GM23248 (cell line): Measurements from ENCODE around the gene B3GNT5. TPM values are rescaled to one million over a fixed set of nuclear protein-coding genes. Genes with fewer than 3 reads are reported as not detected.

Experiments used
- DNase-seq: peaks from one replicate; pipeline ENCODE4 v3.0.0-alpha.2; 2015
- H2AFZ ChIP-seq: fragments of 200-600 bp; sonication (generic); 2 replicates; pipeline ENCODE4 v1.6.1; 2016; ENCODE audit warnings: antibody characterized with exemption
- H3F3A ChIP-seq: fragments of 200-600 bp; sonication (generic); 2 replicates; pipeline ENCODE4 v1.6.1; 2016; ENCODE audit warnings: mild to moderate bottlenecking, antibody characterized with exemption, mixed run types; ENCODE audit not compliant: insufficient read depth
- H3K27ac ChIP-seq: fragments of 200-600 bp; sonication (generic); 2 replicates; pipeline ENCODE4 v1.5.1; 2016; ENCODE audit warnings: mild to moderate bottlenecking
- H3K27me3 ChIP-seq: fragments of 200-600 bp; sonication (generic); replicated peaks from 2 replicates; pipeline ENCODE4 v1.6.1; 2016; ENCODE audit warnings: mild to moderate bottlenecking; ENCODE audit not compliant: insufficient read depth
- H3K36me3 ChIP-seq: fragments of 200-600 bp; sonication (generic); 2 replicates; pipeline ENCODE4 v1.6.1; 2016; ENCODE audit warnings: low read depth, mild to moderate bottlenecking
- H3K4me1 ChIP-seq: fragments of 200-600 bp; sonication (generic); 2 replicates; pipeline ENCODE4 v1.6.1; 2016; ENCODE audit warnings: mild to moderate bottlenecking; ENCODE audit not compliant: insufficient read depth
- H3K4me2 ChIP-seq: fragments of 200-600 bp; sonication (generic); one replicate; pipeline ENCODE4 v1.6.1; 2016; ENCODE audit warnings: mild to moderate bottlenecking; ENCODE audit not compliant: unreplicated experiment
- H3K4me3 ChIP-seq: fragments of 200-600 bp; sonication (generic); 2 replicates; pipeline ENCODE4 v1.5.1; 2016; ENCODE audit warnings: mild to moderate bottlenecking
- H3K79me2 ChIP-seq: fragments of 200-600 bp; sonication (generic); 2 replicates; pipeline ENCODE4 v1.6.1; 2016; ENCODE audit warnings: mild to moderate bottlenecking; ENCODE audit not compliant: insufficient read depth
- H3K9ac ChIP-seq: fragments of 200-600 bp; sonication (generic); 2 replicates; pipeline ENCODE4 v1.6.1; 2016; ENCODE audit warnings: mild to moderate bottlenecking
- H3K9me2 ChIP-seq: fragments of 200-600 bp; sonication (generic); 2 replicates; pipeline ENCODE4 v1.6.1; 2016; ENCODE audit warnings: mixed run types, mild to moderate bottlenecking, moderate library complexity; ENCODE audit not compliant: insufficient read depth
- H3K9me3 ChIP-seq: fragments of 200-600 bp; sonication (generic); one replicate; pipeline ENCODE4 v1.6.1; 2017; ENCODE audit warnings: low read depth
- H4K20me1 ChIP-seq: fragments of 200-600 bp; sonication (generic); 2 replicates; pipeline ENCODE4 v1.6.0; 2016; ENCODE audit not compliant: insufficient read depth
- EZH2 ChIP-seq: fragments of 200-600 bp; sonication (generic); IDR thresholded peaks from 2 replicates; pipeline ENCODE4 v1.6.1; 2018; ENCODE audit warnings: antibody characterized with exemption, mild to moderate bottlenecking; ENCODE audit not compliant: insufficient read depth, poor library complexity, severe bottlenecking
- EZH2phosphoT487 ChIP-seq: fragments of 200-600 bp; sonication (generic); IDR thresholded peaks from 2 replicates; pipeline ENCODE4 v1.6.1; 2018; ENCODE audit warnings: antibody characterized with exemption, moderate library complexity, mild to moderate bottlenecking, low read depth; ENCODE audit not compliant: insufficient read depth
- WGBS, 2 experiments: methylation state at CpG; one replicate each; pipeline ENCODE4 v1.1.6; 2015 to 2017; ENCODE audit warnings: low lambda C conversion rate in 2 of 2, low coverage in 1 of 2; ENCODE audit errors: missing lambda C conversion rate in 2 of 2; 5-methylcytosine and 5-hydroxymethylcytosine counted together
- in situ Hi-C: fragments of 300-500 bp; cut with MboI; formaldehyde crosslinking; loops from 2 replicates; pipeline ENCODE4 v1.15.0; 2020
- polyA plus RNA-seq: library from polyadenylated mRNA; unstranded; fragments of >200 nt; fragmentation: Nextera tagmentation; extraction: Ambion mirVana; gene quantifications from 2 replicates; pipeline ENCODE4 v1.2.1, GENCODE V29; 2016
- total RNA-seq: library from RNA; depleted of rRNA; stranded (reverse); fragments of >200 nt; shearing (Covaris generic); gene quantifications from 2 replicates; pipeline ENCODE4 v1.2.3, GENCODE V29; 2014

The B3GNT5 gene
- total and polyA plus RNA-seq, 2 experiments from 2014 or later, result 1.3 to 1.8 TPM

DNA sequence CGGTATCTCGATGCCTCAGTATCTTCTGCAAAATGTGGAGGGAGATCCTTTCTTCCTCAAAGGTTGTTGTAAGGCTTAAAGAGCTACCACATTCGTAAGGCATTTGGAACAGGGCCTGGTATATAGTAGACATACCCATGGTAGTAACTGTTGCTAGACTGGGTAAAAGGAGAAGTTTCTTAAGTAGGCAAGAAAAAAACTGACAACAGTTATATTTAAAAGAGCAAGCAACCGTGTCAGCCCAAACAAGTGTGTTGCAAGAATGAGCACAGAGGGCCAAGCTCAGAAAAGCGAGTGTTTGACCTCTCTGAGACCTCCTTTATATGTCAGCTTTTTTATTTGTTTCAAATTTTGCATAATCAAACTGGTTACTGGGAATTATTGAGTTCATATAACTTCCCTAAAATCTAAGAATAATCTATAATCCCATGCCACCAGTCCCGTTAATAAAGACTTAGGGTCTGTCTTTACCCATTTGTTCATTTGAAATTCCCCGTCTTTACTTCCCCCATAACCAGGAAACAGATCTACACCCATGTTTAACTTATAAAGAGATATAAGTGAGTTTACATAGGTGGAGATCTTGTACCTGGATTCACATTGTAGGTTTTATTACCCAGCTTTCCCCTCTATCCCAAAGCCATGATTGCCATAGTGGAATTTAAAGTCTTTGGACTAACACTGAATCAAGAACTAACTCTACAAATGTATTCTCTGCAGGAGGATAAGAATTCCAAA lies 7.3 kb downstream of the B3GNT5 start:
- no peak overlapping the region for H3K4me3 ChIP-seq
- WGBS, 2 experiments, result 89 to 92% methylated on average over 7 of the region's 7 CpGs
- in situ Hi-C loops, result no loop called here
- no peaks in the 10 kb centered on the region for H3K36me3 ChIP-seq
- DNase-seq, result no peak
- H2AFZ ChIP-seq, result no peak overlapping the region
- TF ChIP-seq EZH2 (no peak), EZH2phosphoT487 (no peak)
- H4K20me1 ChIP-seq, result no peaks in the 10 kb centered on the region
- H3K9me2 ChIP-seq, result no peaks in the 10 kb centered on the region
- H3K9me3 ChIP-seq, result no peaks in the 10 kb centered on the region
- peaks cover 5% of the 10 kb centered on the region; the same call in 1 of the 2 replicates for H3K4me1 ChIP-seq
- peaks cover 3% of the 10 kb centered on the region; the same call in 1 of the 2 replicates for H3F3A ChIP-seq
- H3K79me2 ChIP-seq, result no peaks in the 10 kb centered on the region
- no peak overlapping the region for H3K27ac ChIP-seq
- H3K27me3 ChIP-seq, result no peaks in the 10 kb centered on the region
- no peak overlapping the region for H3K4me2 ChIP-seq
- H3K9ac ChIP-seq, result no peak overlapping the region

DNA sequence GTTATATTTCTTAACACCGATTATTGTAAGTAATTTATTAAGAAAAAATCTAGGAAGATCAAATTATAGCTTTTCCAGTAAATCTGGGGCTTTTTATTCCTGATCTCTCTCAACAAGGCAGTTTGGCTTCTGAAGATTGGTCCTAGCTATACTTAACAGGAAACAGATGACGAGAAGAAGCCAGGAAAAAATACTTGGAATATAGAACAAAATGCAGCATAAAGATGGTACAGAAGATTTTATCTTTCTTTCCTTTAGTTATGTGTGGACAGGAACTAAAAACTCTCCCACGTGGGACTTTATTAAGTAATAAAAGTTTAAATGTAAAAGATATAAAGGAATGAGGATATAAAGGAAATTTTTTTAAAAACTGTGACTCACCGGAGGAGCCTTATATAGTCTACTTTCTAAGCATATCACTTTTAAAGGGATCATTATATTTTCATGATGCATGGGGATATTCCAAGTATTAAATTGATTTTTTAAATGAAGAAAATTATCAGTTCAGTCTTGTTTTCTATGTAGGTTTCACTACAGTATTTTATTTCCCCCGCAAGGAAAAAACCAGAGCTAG lies 8.2 kb downstream of the B3GNT5 start:
- DNase-seq, result no peak
- Histone ChIP-seq H3K4me3 (no peak overlapping the region), H3K36me3 (no peaks in the 10 kb centered on the region), H3K9ac (no peak overlapping the region), H3K9me2 (no peaks in the 10 kb centered on the region), H3K27me3 (no peaks in the 10 kb centered on the region), H3F3A (peaks cover 7% of the 10 kb centered on the region; the same call in 1 of the 2 replicates), H2AFZ (no peak overlapping the region), H3K9me3 (no peaks in the 10 kb centered on the region), H3K4me2 (no peak overlapping the region), H3K27ac (no peak overlapping the region), H3K4me1 (peaks cover 12% of the 10 kb centered on the region), H3K79me2 (no peaks in the 10 kb centered on the region), H4K20me1 (no peaks in the 10 kb centered on the region)
- in situ Hi-C loops, result no loop called here
- TF ChIP-seq EZH2 (no peak), EZH2phosphoT487 (no peak)
- WGBS, 2 experiments, result 53 to 54% methylated on average over 5 of the region's 5 CpGs

DNA sequence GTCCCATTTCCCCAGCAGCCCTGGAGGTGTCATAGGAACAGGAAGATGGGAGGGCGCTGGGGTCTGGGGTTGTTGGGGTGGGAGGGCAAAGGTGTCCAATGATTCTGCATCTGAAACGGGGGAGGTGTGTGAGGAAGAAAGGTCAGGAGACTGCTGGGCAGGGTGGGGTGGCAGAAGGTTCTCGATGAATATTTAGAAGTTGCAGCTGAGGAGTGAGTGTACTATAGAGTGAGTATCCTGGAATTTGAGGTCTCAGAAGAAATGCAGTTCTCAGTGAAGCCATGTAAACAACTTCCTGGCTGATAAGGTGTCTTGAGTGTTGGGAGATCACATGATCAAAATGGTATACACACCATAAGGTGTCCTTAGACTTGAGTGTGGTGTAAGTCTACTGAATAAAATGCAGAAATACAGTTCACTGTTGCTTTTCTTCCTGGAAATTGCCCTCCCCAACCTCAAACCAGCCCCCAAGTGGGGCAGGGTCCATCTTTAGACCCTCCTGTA lies 9.9 kb downstream of the B3GNT5 start:
- H3F3A ChIP-seq, result peaks cover 10% of the 10 kb centered on the region; the same call in 1 of the 2 replicates
- no peaks in the 10 kb centered on the region for H3K9me3 ChIP-seq
- H3K79me2 ChIP-seq, result no peaks in the 10 kb centered on the region
- TF ChIP-seq EZH2phosphoT487 (no peak), EZH2 (no peak)
- no peak overlapping the region for H3K4me2 ChIP-seq
- no peaks in the 10 kb centered on the region for H3K36me3 ChIP-seq
- H2AFZ ChIP-seq, result no peak overlapping the region
- no peak overlapping the region for H3K9ac ChIP-seq
- H3K4me1 ChIP-seq, result peaks cover 14% of the 10 kb centered on the region
- no peaks in the 10 kb centered on the region for H4K20me1 ChIP-seq
- H3K4me3 ChIP-seq, result no peak overlapping the region
- in situ Hi-C loops, result no loop called here
- 94 to 100% methylated on average over 2 to 3 of the region's 3 CpGs for WGBS, 2 experiments
- no peaks in the 10 kb centered on the region for H3K27me3 ChIP-seq
- no peaks in the 10 kb centered on the region for H3K9me2 ChIP-seq
- no peak for DNase-seq
- H3K27ac ChIP-seq, result no peak overlapping the region

DNA sequence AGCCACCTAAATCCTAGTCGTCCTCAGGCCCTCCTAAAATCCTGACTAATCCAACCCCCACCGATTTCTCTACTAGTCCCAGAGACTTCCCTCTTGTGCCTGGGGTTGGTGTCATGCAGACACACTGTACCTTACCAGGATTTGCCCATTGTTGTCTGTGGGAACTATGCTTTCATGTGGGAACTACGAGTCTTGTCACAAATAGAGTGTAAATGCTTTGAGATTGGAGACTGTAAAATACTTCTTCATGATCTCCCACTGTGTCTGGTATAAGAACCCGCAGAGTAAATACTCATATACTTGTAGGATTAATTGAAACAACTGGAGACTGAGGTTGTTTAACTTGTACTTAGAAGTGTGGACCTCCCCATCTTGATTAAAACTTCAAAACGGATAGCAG lies 11.2 kb downstream of the B3GNT5 start:
- H3K9me3 ChIP-seq, result no peaks in the 10 kb centered on the region
- TF ChIP-seq EZH2phosphoT487 (no peak), EZH2 (no peak)
- H3K79me2 ChIP-seq, result no peaks in the 10 kb centered on the region; the same call in 1 of the 2 replicates
- H3K36me3 ChIP-seq, result no peaks in the 10 kb centered on the region
- H3K9me2 ChIP-seq, result no peaks in the 10 kb centered on the region
- WGBS, 2 experiments, result 99% methylated on average over 5 of the region's 5 CpGs
- H3K4me3 ChIP-seq, result no peak overlapping the region
- in situ Hi-C loops, result no loop called here
- H3K4me2 ChIP-seq, result no peak overlapping the region
- no peak for DNase-seq
- H2AFZ ChIP-seq, result no peak overlapping the region
- H3K27ac ChIP-seq, result no peak overlapping the region
- H4K20me1 ChIP-seq, result no peaks in the 10 kb centered on the region
- peaks cover 10% of the 10 kb centered on the region; the same call in 1 of the 2 replicates for H3F3A ChIP-seq
- peaks cover 14% of the 10 kb centered on the region for H3K4me1 ChIP-seq
- H3K27me3 ChIP-seq, result no peaks in the 10 kb centered on the region
- no peak overlapping the region for H3K9ac ChIP-seq
